Calu3 (cell line): Measurements from ENCODE around the gene NEB. TPM values are rescaled to one million over a fixed set of nuclear protein-coding genes. Genes with fewer than 3 reads are reported as not detected.

Source experiments
- BruUV-seq: library from RNA; stranded (reverse); fragments of 400-500 nt; replicated peaks from 2 replicates; lab custom pipeline; 2021; lab: Mats Ljungman, UMichigan
- CTCF ChIA-PET: fragments of 300-600 bp; sonication (Branson Sonifier 250); formaldehyde crosslinking; loops from one replicate; lab custom pipeline; 2022; ENCODE audit warnings: antibody characterized with exemption; lab: Charles Lee
- DNase-seq: peaks from one replicate; pipeline ENCODE4 v3.0.0; 2022
- H3K27ac Mint-ChIP-seq: one replicate; pipeline ENCODE4 v1.8.0; 2022; ENCODE audit warnings: mixed read lengths; ENCODE audit not compliant: unreplicated experiment
- H3K27me3 Mint-ChIP-seq: one replicate; pipeline ENCODE4 v1.8.0; 2022; ENCODE audit warnings: mixed read lengths; ENCODE audit not compliant: unreplicated experiment
- H3K36me3 Mint-ChIP-seq: one replicate; pipeline ENCODE4 v1.8.0; 2022; ENCODE audit warnings: mild to moderate bottlenecking, moderate library complexity, mixed read lengths; ENCODE audit not compliant: insufficient read depth, unreplicated experiment
- H3K4me1 Mint-ChIP-seq: one replicate; pipeline ENCODE4 v1.8.0; 2022; ENCODE audit warnings: mild to moderate bottlenecking, low read depth, mixed read lengths; ENCODE audit not compliant: unreplicated experiment
- H3K4me3 Mint-ChIP-seq: one replicate; pipeline ENCODE4 v1.8.0; 2022; ENCODE audit warnings: mild to moderate bottlenecking, low read depth, moderate library complexity, mixed read lengths; ENCODE audit not compliant: unreplicated experiment
- H3K9me3 Mint-ChIP-seq: one replicate; pipeline ENCODE4 v1.8.0; 2022; ENCODE audit warnings: low read depth, mixed read lengths; ENCODE audit not compliant: unreplicated experiment
- intact Hi-C: fragments of 100-400 bp; cut with micrococcal nuclease; formaldehyde crosslinking; loops from one replicate; pipeline ENCODE4 v1.10.0; 2022; ENCODE audit not compliant: unreplicated experiment
- total RNA-seq: library from RNA; stranded (reverse); gene quantifications from 2 replicates; pipeline ENCODE4 v1.2.3, GENCODE V29; 2022
- TF ChIP-seq, protein P1 (sequence below): fragments of 200-600 bp; IDR thresholded peaks from one replicate; pipeline ENCODE4 v1.8.0; 2022; ENCODE audit warnings: antibody characterized with exemption; ENCODE audit not compliant: unreplicated experiment

The NEB gene
- total RNA-seq, 1 experiment from 2014 or later = 27.5 TPM

DNA sequence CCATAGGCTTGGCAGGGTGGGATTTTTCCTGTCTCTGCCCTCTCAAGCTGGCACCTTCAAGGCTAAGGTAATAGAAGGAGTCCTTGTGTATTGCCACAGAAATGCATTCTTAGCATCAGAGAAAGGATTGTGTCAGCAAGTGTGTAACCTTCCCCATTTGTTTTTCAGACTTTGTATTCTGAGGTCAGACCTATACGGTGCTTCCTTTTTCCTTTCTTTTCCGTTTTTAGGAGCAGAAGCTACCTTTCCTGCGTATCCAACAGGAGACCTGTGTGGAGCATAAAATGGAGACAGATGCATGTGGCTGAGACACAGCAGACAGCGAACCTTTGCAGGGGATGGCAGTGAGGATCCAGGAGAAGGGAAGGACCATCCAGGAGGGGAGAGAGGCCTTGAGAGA, 47.4 kb upstream of the NEB start:
- CTCF ChIA-PET = no interaction called here
- Mint-ChIP-seq H3K36me3 (peaks cover 23% of the 10 kb centered on the region), H3K4me3 (no peak overlapping the region), H3K4me1 (no peaks in the 10 kb centered on the region), H3K27ac (no peak overlapping the region), H3K9me3 (no peaks in the 10 kb centered on the region), H3K27me3 (no peaks in the 10 kb centered on the region)
- TF ChIP-seq, protein P1, sequence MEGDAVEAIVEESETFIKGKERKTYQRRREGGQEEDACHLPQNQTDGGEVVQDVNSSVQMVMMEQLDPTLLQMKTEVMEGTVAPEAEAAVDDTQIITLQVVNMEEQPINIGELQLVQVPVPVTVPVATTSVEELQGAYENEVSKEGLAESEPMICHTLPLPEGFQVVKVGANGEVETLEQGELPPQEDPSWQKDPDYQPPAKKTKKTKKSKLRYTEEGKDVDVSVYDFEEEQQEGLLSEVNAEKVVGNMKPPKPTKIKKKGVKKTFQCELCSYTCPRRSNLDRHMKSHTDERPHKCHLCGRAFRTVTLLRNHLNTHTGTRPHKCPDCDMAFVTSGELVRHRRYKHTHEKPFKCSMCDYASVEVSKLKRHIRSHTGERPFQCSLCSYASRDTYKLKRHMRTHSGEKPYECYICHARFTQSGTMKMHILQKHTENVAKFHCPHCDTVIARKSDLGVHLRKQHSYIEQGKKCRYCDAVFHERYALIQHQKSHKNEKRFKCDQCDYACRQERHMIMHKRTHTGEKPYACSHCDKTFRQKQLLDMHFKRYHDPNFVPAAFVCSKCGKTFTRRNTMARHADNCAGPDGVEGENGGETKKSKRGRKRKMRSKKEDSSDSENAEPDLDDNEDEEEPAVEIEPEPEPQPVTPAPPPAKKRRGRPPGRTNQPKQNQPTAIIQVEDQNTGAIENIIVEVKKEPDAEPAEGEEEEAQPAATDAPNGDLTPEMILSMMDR = no peak
- DNase-seq = no peak
- BruUV-seq = no TSS peak
- intact Hi-C loops = no loop called here

DNA sequence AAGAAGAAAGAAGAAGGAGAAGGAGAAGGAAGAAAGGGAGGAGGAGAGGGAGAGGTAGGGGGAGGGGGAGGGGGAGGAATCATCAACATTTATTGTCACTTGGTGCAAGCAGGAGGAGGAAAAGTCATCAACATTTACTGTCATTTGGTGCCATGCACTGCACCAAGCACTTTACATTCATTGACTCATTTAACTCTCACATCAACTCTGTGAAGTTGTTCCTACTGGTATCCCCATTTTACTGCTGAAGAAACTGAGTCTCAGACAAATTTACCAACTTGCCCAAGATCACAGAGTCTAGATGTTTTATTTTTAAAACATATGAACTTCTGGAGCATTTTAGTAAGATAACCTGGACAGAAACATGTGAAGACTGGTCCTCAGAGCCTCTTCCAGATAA, 46.7 kb upstream of the NEB start:
- H3K27me3 Mint-ChIP-seq = no peaks in the 10 kb centered on the region
- H3K4me1 Mint-ChIP-seq = no peaks in the 10 kb centered on the region
- H3K27ac Mint-ChIP-seq = no peak overlapping the region
- no TSS peak for BruUV-seq
- no peaks in the 10 kb centered on the region for H3K9me3 Mint-ChIP-seq
- DNase-seq = no peak
- intact Hi-C loops = no loop called here
- peaks cover 26% of the 10 kb centered on the region for H3K36me3 Mint-ChIP-seq
- H3K4me3 Mint-ChIP-seq = no peak overlapping the region
- CTCF ChIA-PET = no interaction called here
- TF ChIP-seq, protein P1 = no peak

DNA sequence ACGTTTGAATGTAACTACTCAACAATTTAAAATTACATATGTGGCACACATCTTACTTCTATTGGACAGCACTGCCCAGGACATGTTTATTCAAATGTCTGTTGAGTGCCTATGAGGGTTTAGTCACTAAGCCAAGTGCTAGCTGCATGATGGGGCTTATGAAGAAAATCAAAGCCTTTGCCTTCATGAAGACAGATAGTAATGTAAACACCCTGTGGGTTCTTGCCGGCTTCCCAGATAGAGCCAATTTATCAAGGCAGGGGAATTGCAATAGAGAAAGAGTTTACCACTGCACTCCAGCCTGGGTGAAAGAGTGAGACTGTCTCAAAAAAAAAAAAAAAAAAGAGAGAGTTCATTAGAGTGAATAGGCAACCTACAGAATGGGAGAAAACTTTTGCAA, 43.7 kb upstream of the NEB start:
- no peak overlapping the region for H3K27ac Mint-ChIP-seq
- no peaks in the 10 kb centered on the region for H3K9me3 Mint-ChIP-seq
- H3K4me1 Mint-ChIP-seq = peaks cover 9% of the 10 kb centered on the region
- TF ChIP-seq, protein P1 = no peak
- no peak overlapping the region for H3K4me3 Mint-ChIP-seq
- CTCF ChIA-PET = no interaction called here
- H3K36me3 Mint-ChIP-seq = peaks cover 23% of the 10 kb centered on the region
- BruUV-seq = no TSS peak
- no peaks in the 10 kb centered on the region for H3K27me3 Mint-ChIP-seq
- no peak for DNase-seq
- intact Hi-C loops = no loop called here

DNA sequence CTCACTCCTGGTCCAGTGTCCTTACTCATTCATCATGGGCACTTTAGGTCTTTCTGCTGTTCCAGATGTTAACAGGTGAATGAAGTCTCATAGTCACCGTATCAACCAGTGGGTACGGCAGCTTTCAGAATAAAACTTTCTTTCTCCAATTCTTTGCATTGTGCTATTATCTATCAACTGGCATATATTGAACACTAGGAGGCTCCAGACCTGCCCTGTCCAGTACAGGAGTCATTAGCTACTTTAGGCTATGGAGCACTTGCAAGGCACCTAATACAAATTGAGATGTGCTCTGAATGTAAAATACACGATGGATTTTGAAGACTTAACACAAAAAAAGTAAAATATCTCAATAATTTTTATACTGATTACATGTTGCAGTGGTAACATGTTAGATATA, 43.2 kb upstream of the NEB start:
- intact Hi-C loops = no loop called here
- no peak overlapping the region for H3K27ac Mint-ChIP-seq
- H3K36me3 Mint-ChIP-seq = peaks cover 23% of the 10 kb centered on the region
- no peak for DNase-seq
- H3K27me3 Mint-ChIP-seq = no peaks in the 10 kb centered on the region
- TF ChIP-seq, protein P1 = no peak
- CTCF ChIA-PET = no interaction called here
- no peak overlapping the region for H3K4me3 Mint-ChIP-seq
- no peaks in the 10 kb centered on the region for H3K9me3 Mint-ChIP-seq
- BruUV-seq = no TSS peak
- peaks cover 9% of the 10 kb centered on the region for H3K4me1 Mint-ChIP-seq
